Cerebellar nuclear complex (tissue), 1 donor: ENCODE measurements around the gene TMEM127.
A peak's percentile ranks its signal among the peaks of the same experiment; 100 is the strongest.
"Not testable (repeated sequence)": the region's sequence is repeated elsewhere in the genome, so short reads cannot be mapped to it uniquely, and the experiment has no call there.

Experiments
- DNase-seq, 2 experiments: peaks; one replicate each; lab custom pipeline; 2025; lab: John Stamatoyannopoulos, UW

The TMEM127 gene

GRCh38 chr2:96264086-96264485, 1.7 kb downstream of the TMEM127 start:
- no peak for DNase-seq

GRCh38 chr2:96262306-96262705, 3.5 kb downstream of the TMEM127 start:
- DNase-seq, result no peak

DNA sequence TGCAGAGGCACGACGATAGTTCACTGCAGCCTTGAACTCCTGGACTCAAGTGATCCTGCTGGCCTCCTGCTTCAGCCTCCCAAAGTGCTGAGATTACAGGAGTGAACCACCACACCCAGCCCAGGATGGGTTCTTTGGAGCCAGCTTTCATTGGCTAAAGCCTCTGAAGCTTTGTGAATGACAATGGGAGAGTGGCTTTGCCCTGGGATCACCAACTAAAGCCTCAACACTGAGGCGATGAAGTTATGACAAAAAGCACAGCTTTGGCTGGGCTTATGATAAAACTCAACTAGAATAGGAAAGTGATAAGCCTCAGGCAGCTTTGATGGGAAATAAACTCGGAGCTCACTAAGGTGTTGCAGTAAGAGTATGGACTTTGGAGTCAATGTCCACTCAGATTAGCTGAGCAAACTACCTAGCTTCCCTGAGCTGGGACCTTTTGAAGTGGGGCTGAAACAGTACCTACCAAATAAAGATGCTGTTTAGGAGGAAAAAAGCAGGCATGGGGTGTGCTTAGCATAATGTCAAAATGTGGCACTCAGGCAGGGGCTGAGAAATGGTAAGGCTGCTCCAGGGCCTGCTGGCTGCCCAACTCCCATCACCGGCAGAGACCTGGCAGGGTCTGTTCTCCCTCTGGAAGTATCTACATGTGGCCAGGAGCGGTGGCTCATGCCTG, 4.3 kb downstream of the TMEM127 start:
- no peak for DNase-seq

- DNase-seq, result peak in 1 of 2 experiments; percentile 11
Measured at GRCh38 chr2:96260387-96261260, 5.2 kb downstream of the TMEM127 start.

DNA sequence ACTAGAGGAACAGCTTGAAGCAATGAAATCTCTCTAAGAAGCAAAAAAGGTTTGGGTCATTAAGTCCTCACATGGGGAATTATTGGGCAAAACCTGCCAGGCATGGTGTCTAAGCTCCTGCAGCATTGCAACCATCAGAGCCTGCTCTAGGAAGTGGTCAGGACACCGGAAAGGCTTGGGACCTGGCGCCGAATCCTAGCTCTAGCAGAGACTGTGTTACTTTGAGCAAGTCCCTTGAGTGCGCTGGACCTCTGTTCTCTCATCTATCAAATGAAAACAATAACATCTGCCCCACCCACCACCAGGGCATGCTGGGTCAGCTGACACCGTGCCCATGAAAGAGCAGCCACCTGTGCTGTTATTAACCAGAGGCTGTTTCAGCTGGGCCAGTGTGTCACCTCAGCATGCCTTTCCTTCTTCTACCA, 6.3 kb downstream of the TMEM127 start:
- DNase-seq, result no peak

- no peak for DNase-seq
Measured at GRCh38 chr2:96258166-96259022, 7.4 kb downstream of the TMEM127 start.

GRCh38 chr2:96257744-96258143, 8.1 kb downstream of the TMEM127 start:
- DNase-seq, result not testable (repeated sequence)

GRCh38 chr2:96256611-96257113, 9.1 kb downstream of the TMEM127 start:
- no peak for DNase-seq

- DNase-seq, result no peak
Measured at GRCh38 chr2:96254571-96254970, 11.2 kb downstream of the TMEM127 start.

- DNase-seq, result no peak
Measured at GRCh38 chr2:96253006-96253405, 12.8 kb downstream of the TMEM127 start.

DNA sequence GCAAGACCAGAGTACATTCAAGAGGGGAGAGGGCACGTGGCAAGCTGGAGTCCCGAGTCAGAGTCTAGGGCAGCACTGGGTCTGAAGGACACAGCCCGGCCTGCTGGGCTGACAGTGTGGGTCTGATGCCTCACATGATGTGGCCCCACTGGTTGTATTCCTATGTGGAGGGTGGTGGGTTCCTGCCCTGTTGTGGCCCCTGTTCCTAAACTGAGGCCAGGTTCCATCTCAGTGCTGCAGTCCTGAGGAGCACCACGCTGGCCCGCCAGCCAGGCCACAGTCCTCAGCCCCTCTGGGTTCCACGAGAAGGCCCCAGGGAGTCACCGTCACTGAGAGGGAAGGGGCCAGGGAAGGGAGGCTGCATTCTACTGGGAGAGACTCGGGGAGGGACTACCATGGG, 13.3 kb downstream of the TMEM127 start:
- DNase-seq, result no peak

- DNase-seq, result no peak
Measured at GRCh38 chr2:96251721-96252292, 14.0 kb downstream of the TMEM127 start.

DNA sequence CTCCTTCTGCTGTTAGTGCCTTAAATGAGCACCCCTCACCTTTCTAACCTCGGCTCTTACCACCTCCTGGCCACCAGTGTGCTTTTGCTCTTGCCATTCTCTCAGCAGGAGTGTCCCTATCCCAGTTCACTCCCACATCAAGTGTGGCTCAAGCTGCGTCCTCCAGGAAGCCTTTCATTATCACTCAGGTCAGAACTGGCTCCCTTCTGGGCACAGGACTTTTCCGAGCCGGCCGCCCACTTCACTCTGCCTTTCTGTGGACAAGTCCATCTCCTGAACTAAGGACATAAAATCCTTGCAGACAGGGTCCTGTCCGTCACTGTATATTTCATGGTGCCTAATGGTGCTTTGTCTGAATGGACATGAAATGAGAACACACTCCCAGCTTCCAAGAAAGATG, 15.6 kb downstream of the TMEM127 start:
- no peak for DNase-seq

DNA sequence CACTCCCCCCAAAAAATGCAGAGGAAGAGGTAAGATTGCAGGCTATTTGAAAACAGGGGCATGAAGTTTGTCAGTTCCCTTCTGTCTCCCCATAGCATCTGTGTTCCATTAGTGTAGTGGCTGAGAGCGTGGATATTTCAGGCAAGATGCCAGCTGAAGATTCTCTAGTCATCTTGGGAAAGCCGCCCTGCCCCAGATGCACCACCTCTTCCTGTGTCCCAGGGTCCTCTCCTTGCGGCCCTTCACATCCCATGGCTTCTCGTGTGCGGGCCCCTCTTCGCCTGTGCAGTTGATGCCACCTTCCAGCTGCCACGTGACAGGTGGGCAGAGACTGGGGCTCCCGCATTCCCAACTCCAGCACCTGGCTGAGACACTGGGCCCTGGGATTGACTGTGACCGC, 16.1 kb downstream of the TMEM127 start:
- DNase-seq, result no peak

GRCh38 chr2:96248624-96249023, 17.2 kb downstream of the TMEM127 start:
- DNase-seq, result no peak

DNA sequence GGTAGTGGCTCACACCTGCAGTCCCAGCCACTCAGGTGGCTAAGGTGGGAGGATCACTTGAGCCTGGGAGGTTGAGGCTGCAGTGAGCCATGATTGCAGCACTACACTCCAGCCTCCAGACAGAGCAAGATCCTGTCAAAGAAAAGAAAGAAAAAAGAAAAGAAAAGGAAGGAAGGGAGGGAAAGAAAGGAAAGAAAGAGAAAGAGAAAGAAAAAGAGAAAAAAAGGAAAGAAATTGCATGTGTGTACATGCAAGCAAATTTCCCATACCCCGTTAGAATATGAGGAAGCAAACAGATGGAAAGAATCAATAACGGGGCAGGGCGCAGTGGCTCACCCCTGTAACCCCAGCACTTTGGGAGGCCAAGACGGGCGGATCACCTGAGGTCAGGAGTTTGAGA, 17.9 kb downstream of the TMEM127 start:
- DNase-seq, result no peak

DNA sequence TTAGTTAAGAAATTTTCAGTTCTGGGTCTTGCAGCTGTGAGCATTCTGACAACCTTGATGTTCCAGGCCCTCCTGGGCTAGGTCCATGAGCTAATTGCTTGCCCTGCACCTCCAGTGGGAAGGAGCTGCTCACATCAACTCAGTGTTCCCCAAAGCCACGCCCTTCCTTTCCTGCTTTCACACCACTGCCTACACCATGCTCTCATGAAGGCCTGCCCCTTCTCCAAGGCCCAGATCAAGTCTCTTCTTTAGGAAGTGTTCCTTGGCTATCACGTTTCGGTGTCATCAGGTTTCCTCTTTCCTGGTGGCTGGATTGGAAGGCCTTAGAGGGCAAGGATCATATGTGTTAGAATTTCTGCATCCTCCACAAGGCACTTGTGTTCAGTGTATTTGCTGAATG, 18.8 kb downstream of the TMEM127 start:
- DNase-seq, result no peak

DNA sequence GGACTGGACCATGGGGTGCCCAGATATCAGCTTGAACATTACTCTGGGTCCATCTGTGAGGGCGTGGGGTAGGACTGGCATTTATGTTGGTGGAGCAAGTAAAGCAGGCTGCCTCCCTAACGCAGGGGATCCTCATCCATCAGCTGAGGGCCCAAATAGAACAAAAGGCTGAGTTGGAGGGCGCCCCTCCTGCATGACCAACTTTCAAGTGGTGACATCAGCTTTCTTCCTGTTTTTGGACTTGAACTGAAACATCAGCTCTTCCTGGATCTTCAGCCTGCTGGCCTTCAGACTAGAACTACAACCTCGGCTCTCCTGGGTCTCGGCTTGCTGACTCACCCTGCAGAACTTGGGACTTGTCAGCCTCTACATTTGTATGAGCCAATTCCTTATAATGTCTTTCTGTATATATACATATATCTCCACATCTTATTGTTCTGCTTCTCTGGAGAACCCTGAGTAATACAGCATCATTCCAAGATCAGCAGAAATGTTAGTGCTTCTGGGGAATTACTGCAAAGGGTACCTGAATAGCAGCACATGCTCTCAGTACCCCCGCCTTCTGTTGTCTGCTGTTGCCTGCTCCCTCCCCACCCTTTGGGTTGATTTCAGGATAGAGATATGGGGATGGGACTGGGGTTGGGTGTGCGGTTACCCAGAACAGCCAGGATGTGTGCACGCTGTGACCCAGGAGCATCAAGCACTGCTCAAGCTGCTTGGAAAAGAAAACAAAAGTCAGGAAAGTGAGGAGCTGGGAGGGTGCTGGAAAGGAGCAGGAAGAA, 20.0 kb downstream of the TMEM127 start:
- no peak for DNase-seq

DNA sequence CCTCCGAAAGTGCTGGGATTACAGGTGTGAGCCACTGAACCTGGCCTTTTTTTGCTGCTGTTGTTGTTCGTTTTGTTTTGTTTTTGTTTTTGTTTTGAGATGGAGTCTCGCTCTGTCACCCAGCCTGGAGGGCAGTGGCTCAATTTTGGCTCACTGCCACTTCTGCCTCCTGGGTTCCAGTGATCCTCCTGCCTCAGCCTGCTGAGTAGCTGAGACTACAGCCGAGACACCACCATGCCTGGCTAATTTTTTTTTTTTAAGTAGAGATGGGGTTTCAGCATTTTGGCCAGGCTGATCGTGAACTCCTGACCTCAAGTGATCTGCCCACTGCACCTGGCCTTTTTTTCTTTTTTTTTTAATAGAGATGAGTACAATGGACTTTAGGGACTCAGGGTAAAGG, 22.0 kb downstream of the TMEM127 start:
- DNase-seq, result no peak

- DNase-seq, result no peak
Measured at GRCh38 chr2:96241900-96242611, 23.7 kb downstream of the TMEM127 start.
